NCI-H2029 (cell line): ENCODE data around the gene HINT1.
"Not testable (repeated sequence)": the region's sequence is repeated elsewhere in the genome, so short reads cannot be mapped to it uniquely, and the experiment has no call there.

ENCODE experiments used
- DNase-seq: peaks from one replicate; lab custom pipeline; 2025; lab: John Stamatoyannopoulos, UW

HINT1 gene

DNA sequence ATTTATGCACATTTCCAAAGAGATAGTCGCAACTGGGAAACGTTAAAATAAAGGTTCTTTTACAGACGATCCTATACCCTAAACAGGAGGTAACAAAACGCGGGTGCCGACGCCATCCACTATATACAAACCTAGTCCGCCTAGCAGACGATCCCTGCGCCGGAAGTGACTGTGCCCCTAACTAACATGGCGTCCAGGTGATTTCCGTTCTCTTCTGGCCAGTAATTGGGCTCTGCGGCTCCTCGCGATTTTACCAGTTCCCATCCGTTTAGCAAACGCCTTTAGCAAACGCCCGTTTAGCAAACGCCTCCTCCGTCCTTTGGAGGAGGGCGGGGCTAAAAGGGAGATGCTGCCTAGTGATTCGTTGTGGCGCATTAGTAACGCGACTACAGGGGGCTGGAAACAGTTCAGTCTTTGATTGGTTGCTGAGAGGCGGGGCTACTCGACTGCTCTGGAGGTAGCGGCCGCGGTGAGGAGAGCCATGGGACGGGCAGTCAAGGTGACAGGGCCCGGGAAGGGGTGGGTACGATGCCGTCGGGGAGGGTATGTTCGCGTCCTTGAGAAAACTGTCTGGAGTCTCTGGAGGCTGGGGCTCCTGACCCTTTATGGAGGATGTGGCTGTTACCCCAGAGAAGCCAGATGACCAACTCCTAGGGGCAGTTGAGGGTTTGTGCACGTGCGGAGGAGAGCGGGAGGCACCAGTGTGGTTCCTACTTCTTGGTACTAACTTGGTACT, 5.7 kb upstream of the HINT1 start, which contains the start of gene LYRM7:
TSS of gene LYRM7 (plus strand) at position 405 of the 736 bp plus-strand sequence. CDS start at position 482, 77 bp downstream.
- peak; percentile 100 for DNase-seq

GRCh38 chr5:131169810-131170539, 4.9 kb upstream of the HINT1 start:
- DNase-seq: no peak

- no peak for DNase-seq
Observed at GRCh38 chr5:131167615-131168014, 2.6 kb upstream of the HINT1 start.

DNA sequence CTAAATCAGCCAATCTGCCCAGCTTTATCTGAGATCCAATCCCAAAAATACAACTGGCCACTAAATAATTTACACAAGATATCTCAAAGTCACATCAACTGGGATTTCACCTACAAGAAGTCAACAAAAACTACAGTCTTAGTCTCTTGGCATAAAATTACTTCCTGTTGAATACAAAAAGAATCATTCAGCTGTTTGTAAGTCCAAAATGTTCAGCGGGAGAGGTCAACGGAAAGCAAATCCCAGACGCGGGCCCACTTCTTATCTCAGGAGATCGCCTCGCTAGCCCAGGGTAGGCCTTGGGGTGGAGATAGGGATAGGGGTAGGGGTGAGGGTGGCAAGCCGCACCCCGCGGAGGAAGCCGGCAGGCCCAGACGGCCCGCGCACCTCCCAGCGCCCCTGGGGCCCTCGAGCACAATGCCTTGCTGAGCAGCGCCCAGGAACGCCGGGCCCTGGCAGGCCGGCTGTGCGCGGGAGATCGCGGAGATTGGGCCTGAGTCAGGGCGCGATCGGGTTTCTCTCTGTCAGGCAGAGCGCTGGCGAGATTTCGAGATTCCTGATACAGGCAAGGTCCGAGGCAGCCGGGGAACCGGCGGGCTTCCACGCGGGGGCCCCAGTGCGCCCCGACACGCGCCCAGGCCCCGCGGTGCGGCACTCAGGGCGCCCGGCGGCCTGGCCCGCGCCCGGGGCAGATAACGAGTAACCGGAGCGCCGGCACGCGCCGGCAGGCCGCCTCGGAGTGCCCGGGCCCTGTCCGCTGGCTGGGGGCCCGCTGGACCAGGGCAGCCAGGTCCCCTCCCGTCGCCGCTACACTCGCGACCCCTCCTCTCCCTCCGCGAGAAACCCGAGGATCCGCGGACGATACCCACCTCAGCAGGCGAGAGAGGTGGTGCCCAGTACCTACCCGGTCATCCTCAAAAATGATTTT, 601 bp downstream of the HINT1 start:
- peak; percentile 54 for DNase-seq

- no peak for DNase-seq
Observed at GRCh38 chr5:131163276-131164119, 1.6 kb downstream of the HINT1 start.

DNA sequence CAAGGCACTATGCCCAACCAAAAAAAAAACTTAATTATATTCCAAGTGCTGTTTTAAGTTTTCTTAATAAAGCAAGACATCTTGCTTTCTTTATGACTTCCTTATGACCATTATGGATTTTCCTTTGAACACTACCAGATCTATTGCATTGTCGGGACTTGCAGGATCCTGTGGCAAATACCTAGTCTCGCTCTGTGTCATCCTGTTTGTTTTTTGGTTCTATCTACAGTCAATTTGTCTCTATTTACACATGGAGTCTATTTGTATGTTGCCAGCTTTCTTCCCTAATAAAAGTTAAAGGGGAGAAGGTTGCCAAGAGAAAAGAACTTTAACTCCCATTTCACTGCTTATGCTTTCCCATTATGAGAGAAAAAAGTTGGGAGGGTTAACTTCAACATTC, 4.9 kb downstream of the HINT1 start:
- DNase-seq: no peak

DNA sequence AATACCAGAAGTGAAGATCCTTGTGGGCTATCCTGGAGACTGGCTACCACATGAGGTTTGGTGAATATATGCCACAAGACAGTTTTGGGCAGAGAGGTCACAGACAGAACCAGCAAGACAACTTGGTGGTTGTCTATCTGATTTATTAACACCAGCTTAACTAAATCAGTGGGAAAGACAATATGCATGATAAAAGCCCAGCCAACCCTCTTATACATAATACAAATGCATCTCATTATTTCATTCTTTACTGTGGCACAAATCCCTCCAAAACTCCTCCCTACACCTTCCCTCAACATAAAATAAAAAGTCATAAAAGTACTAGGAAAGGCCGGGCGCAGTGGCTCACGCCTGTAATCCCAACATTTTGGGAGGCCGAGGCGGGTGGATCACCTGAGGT, 8.1 kb downstream of the HINT1 start:
- no peak for DNase-seq

- DNase-seq: no peak
Observed at GRCh38 chr5:131156385-131156784, 8.7 kb downstream of the HINT1 start.

- no peak for DNase-seq
Observed at GRCh38 chr5:131151216-131151615, 13.8 kb downstream of the HINT1 start.

- DNase-seq: no peak
Observed at GRCh38 chr5:131150408-131150807, 14.6 kb downstream of the HINT1 start.

- DNase-seq: no peak
Observed at GRCh38 chr5:131148835-131149234, 16.2 kb downstream of the HINT1 start.

DNA sequence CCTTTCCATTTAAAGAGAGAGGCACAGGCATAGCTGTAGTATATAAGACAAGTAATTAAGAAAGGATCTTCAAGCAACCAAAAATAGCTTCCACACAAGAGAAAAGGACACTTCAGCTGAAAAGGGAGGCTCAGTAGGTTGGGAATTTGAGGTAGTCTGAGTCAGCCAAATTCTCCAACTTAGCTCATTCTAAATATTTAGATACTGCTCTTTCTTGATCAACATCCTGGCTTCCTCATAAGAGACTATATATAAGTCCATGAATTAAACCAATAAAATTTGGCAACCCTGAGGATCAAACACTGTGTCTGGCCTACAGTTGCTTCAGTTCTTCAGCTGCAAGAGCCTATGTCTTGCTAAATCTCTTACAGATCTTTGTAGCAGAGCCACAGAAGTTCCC, 17.8 kb downstream of the HINT1 start:
- DNase-seq: no peak

DNA sequence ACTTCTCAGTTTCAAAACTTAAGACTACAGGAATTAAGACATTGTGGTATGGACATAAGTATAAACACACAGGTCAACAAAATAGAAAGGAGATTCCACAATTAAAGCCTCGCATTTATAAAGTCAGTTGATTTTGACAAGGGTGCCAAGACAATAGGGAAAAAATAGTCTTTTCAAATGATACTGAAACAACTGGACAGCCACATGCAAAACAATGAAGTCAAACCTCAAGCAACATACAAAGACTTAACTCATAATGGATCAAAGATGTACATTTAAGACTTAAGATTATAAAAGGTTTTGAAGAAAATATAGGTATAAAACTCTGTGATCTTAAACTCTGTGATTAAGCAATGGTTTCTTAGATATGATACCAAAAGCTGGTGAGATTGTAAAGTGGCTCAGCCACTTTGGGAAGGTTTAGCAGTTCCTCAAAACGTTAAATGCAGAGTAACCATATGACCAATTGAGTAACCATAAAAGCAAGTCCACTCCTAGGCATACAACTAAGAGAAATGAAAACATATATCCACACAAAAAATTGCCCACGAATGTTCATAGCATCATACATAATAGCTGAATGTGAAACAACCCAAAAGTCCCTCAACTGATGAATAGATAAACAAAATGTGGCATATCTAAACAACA, 22.0 kb downstream of the HINT1 start:
- no peak for DNase-seq

GRCh38 chr5:131139321-131139720, 25.7 kb downstream of the HINT1 start:
- no peak for DNase-seq

- DNase-seq: not testable (repeated sequence)
Observed at GRCh38 chr5:131138406-131138805, 26.6 kb downstream of the HINT1 start.

DNA sequence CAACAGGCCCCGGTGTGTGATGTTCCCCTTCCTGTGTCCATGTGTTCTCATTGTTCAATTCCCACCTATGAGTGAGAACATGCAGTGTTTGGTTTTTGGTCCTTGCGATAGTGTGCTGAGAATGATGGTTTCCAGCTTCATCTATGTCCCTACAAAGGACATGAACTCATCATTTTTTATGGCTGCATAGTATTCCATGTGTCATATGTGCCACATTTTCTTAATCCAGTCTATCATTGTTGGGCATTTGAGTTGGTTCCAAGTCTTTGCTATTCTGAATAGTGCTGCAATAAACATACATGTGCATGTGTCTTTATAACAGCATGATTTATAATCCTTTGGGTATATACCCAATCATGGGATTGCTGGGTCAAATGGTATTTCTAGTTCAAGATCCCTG, 32.0 kb downstream of the HINT1 start:
- DNase-seq: not testable (repeated sequence)

- DNase-seq: no peak
Observed at GRCh38 chr5:131129306-131129705, 35.8 kb downstream of the HINT1 start.

- DNase-seq: not testable (repeated sequence)
Observed at GRCh38 chr5:131127244-131127643, 37.8 kb downstream of the HINT1 start.

GRCh38 chr5:131114754-131115153, 50.3 kb downstream of the HINT1 start:
- DNase-seq: no peak

GRCh38 chr5:131112424-131112823, 52.6 kb downstream of the HINT1 start:
- no peak for DNase-seq

DNA sequence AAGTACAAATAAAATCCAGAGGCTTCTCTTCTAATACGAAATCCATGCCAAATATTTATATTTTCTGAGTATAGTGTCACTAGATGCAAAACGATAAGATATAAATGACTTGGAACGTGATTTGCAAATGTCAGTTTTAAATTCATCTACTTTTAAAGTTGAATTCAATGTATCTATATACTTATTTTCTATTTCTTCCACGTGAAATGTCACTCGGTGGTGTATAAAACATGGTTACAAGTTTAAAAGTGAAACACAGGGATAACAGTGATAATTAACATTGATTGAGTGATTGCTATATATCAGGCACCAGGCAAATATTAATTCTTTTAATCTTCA, 54.8 kb downstream of the HINT1 start:
- DNase-seq: no peak
